ENCODE data around the gene CST9. TPM values are rescaled to one million over a fixed set of nuclear protein-coding genes. Genes with fewer than 3 reads are reported as not detected.

The CST9 gene
- total RNA-seq, 1 experiment from 2014 or later, result not detected

- H3K4me1 ChIP-seq (ENCODE audit: control insufficient read depth, insufficient read depth, low read length), result no peaks in the 10 kb centered on the region
- POLR2A ChIA-PET, result no interaction called here
- no TSS peak for BruUV-seq (replicated peaks)
- no peaks in the 10 kb centered on the region for H3K27me3 ChIP-seq (ENCODE audit: control insufficient read depth, insufficient read depth, low read length)
- H3K9me3 ChIP-seq (ENCODE audit: control insufficient read depth, insufficient read depth, low read depth, low read length), result no peaks in the 10 kb centered on the region
- H3K4me3 ChIP-seq (ENCODE audit: low read depth in 2 of 2, low read length in 2 of 2), result no peak overlapping the region
- no peaks in the 10 kb centered on the region for H3K36me3 ChIP-seq (ENCODE audit: control insufficient read depth, insufficient read depth, low read length)
- TF ChIP-seq SIN3A (IDR thresholded peaks at IDR 0.05; ENCODE audit: borderline replicate concordance, insufficient read depth, low read depth, low read length) (no peak), TCF7L2 (IDR thresholded peaks at IDR 0.05; ENCODE audit: low read depth, low read length) (no peak), POLR2AphosphoS5 (IDR thresholded peaks at IDR 0.05; ENCODE audit: low read depth, low read length) (no peak), CTCF (IDR thresholded peaks at IDR 0.05) (no peak), REST (IDR thresholded peaks at IDR 0.05; ENCODE audit: insufficient read depth in 1 of 2, low read depth in 2 of 2, low read length in 1 of 2) (no peak)
- no peak overlapping the region for H3K27ac ChIP-seq (ENCODE audit: low read length)
- intact Hi-C loops (cut with micrococcal nuclease; ENCODE audit: unreplicated experiment), result no loop called here
- DNase-seq (ENCODE audit: low read depth, low spot score) (no peak), ATAC-seq (no peak)
- CTCF ChIA-PET, result no interaction called here
- in situ Hi-C loops (cut with HindIII; ENCODE audit: low pct_unique_long_range_greater_than_20kb, low sequenced_read_pairs), result no loop called here
Observed at GRCh38 chr20:23649242-23649641, 43.5 kb upstream of the CST9 start.

- intact Hi-C loops (cut with micrococcal nuclease; ENCODE audit: unreplicated experiment) (no loop called here), in situ Hi-C loops (cut with HindIII; ENCODE audit: low pct_unique_long_range_greater_than_20kb, low sequenced_read_pairs) (no loop called here)
- DNase-seq (ENCODE audit: low read depth, low spot score), result no peak
- ChIA-PET POLR2A (no interaction called here), CTCF (no interaction called here)
- Histone ChIP-seq H3K4me1 (ENCODE audit: control insufficient read depth, insufficient read depth, low read length) (no peaks in the 10 kb centered on the region), H3K9me3 (ENCODE audit: control insufficient read depth, insufficient read depth, low read depth, low read length) (no peaks in the 10 kb centered on the region), H3K36me3 (ENCODE audit: control insufficient read depth, insufficient read depth, low read length) (no peaks in the 10 kb centered on the region), H3K4me3 (ENCODE audit: low read depth in 2 of 2, low read length in 2 of 2) (no peak overlapping the region), H3K27me3 (ENCODE audit: control insufficient read depth, insufficient read depth, low read length) (no peaks in the 10 kb centered on the region), H3K27ac (ENCODE audit: low read length) (no peak overlapping the region)
- no TSS peak for BruUV-seq (replicated peaks)
- no peak for ATAC-seq
- TF ChIP-seq SIN3A (IDR thresholded peaks at IDR 0.05; ENCODE audit: borderline replicate concordance, insufficient read depth, low read depth, low read length), result no peak
- TF ChIP-seq POLR2AphosphoS5 (IDR thresholded peaks at IDR 0.05; ENCODE audit: low read depth, low read length), result no peak
- no peak for TF ChIP-seq TCF7L2 (IDR thresholded peaks at IDR 0.05; ENCODE audit: low read depth, low read length)
- no peak for TF ChIP-seq CTCF (IDR thresholded peaks at IDR 0.05)
- no peak for TF ChIP-seq REST (IDR thresholded peaks at IDR 0.05; ENCODE audit: insufficient read depth in 1 of 2, low read depth in 2 of 2, low read length in 1 of 2)
Observed at GRCh38 chr20:23647346-23647745, 41.6 kb upstream of the CST9 start.

Measured in Panc1 (cell line).